Peyer's patch (tissue), 4 donors: ENCODE measurements around the gene CX3CL1. TPM values are rescaled to one million over a fixed set of nuclear protein-coding genes. Genes with fewer than 3 reads are reported as not detected.

Experiments
- DNase-seq, 3 donors: peaks; one replicate each; pipeline ENCODE4 v3.0.0-alpha.2; 2017 to 2019
- H3K27ac ChIP-seq, 4 donors: fragments of 200-600 bp; sonication (generic); one replicate each; pipeline ENCODE4 v1.5.1; 2016 to 2019
- H3K27me3 ChIP-seq, 2 donors: fragments of 200-600 bp; sonication (generic); one replicate each; pipeline ENCODE4 v1.5.1; 2019
- H3K36me3 ChIP-seq, 3 donors: fragments of 200-600 bp; sonication (generic); one replicate each; pipeline ENCODE4 v1.5.1; 2016 to 2019
- H3K4me1 ChIP-seq, 4 donors: fragments of 200-600 bp; sonication (generic); one replicate each; pipeline ENCODE4 v1.5.1; 2016 to 2019
- H3K4me3 ChIP-seq, 4 donors: fragments of 200-600 bp; sonication (generic); 1 replicate in 3 of 4; 2 replicates in 1 of 4; pipeline ENCODE4 v1.5.1; 2016 to 2019; ENCODE audit warnings: mild to moderate bottlenecking in 1 of 4
- H3K9me3 ChIP-seq, 4 donors: fragments of 200-600 bp; sonication (generic); one replicate each; pipeline ENCODE4 v1.5.1; 2016 to 2019; ENCODE audit warnings: mild to moderate bottlenecking in 1 of 4
- POLR2A ChIP-seq, 2 donors: fragments of 450-650 bp; IDR thresholded peaks; one replicate each; pipeline ENCODE4 v1.5.1; 2017; ENCODE audit warnings: antibody characterized with exemption in 2 of 2, mild to moderate bottlenecking in 2 of 2, moderate library complexity in 2 of 2
- total RNA-seq, 4 donors: library from RNA; depleted of rRNA; stranded (reverse); fragments of >200 nt; gene quantifications; one replicate each; pipeline ENCODE4 v1.1.0, GENCODE V29; 2016
- TF ChIP-seq, protein P1 (sequence below), 6 experiments: fragments of 450-650 bp in 4 of 6; fragments of 200-600 bp in 2 of 6; sonication (generic) in 1 of 6; IDR thresholded peaks; one replicate each; pipeline ENCODE4 v1.5.1; 2017 to 2019; ENCODE audit warnings: antibody characterized with exemption in 6 of 6, mild to moderate bottlenecking in 3 of 6, moderate library complexity in 1 of 6

CX3CL1 gene
- total RNA-seq, 4 donors from 2014 or later: 1.7 to 2.3 (median 2.1) TPM

GRCh38 chr16:57387598-57388354 is 15.5 kb downstream of the CX3CL1 start:
- H3K9me3 ChIP-seq: no peaks in the 10 kb centered on the region
- H3K27me3 ChIP-seq: no peaks in the 10 kb centered on the region
- no peaks in the 10 kb centered on the region for H3K36me3 ChIP-seq
- H3K4me1 ChIP-seq: peaks cover 0 to 15% (median 8%) of the 10 kb centered on the region in 4 donors
- DNase-seq: no peak
- H3K4me3 ChIP-seq: no peak overlapping the region
- TF ChIP-seq, protein P1, sequence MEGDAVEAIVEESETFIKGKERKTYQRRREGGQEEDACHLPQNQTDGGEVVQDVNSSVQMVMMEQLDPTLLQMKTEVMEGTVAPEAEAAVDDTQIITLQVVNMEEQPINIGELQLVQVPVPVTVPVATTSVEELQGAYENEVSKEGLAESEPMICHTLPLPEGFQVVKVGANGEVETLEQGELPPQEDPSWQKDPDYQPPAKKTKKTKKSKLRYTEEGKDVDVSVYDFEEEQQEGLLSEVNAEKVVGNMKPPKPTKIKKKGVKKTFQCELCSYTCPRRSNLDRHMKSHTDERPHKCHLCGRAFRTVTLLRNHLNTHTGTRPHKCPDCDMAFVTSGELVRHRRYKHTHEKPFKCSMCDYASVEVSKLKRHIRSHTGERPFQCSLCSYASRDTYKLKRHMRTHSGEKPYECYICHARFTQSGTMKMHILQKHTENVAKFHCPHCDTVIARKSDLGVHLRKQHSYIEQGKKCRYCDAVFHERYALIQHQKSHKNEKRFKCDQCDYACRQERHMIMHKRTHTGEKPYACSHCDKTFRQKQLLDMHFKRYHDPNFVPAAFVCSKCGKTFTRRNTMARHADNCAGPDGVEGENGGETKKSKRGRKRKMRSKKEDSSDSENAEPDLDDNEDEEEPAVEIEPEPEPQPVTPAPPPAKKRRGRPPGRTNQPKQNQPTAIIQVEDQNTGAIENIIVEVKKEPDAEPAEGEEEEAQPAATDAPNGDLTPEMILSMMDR (IDR thresholded peaks at IDR 0.05): no peak
- TF ChIP-seq POLR2A (IDR thresholded peaks at IDR 0.05): no peak
- no peak overlapping the region for H3K27ac ChIP-seq

- no peak for DNase-seq
Measured at GRCh38 chr16:57388359-57389086, 16.2 kb downstream of the CX3CL1 start.

GRCh38 chr16:57389087-57389468 is 16.8 kb downstream of the CX3CL1 start:
- no peak for TF ChIP-seq POLR2A (IDR thresholded peaks at IDR 0.05)
- TF ChIP-seq, protein P1 (IDR thresholded peaks at IDR 0.05): no peak

More at GRCh38 chr16:57388359-57389086, 16.2 kb downstream of the CX3CL1 start:
- TF ChIP-seq, protein P1 (IDR thresholded peaks at IDR 0.05): no peak
- TF ChIP-seq POLR2A (IDR thresholded peaks at IDR 0.05): no peak
- Histone ChIP-seq H3K4me1 (peaks cover 0 to 15% (median 8%) of the 10 kb centered on the region in 4 donors), H3K27ac (no peak overlapping the region), H3K4me3 (no peak overlapping the region), H3K36me3 (no peaks in the 10 kb centered on the region), H3K27me3 (no peaks in the 10 kb centered on the region), H3K9me3 (no peaks in the 10 kb centered on the region)

DNA sequence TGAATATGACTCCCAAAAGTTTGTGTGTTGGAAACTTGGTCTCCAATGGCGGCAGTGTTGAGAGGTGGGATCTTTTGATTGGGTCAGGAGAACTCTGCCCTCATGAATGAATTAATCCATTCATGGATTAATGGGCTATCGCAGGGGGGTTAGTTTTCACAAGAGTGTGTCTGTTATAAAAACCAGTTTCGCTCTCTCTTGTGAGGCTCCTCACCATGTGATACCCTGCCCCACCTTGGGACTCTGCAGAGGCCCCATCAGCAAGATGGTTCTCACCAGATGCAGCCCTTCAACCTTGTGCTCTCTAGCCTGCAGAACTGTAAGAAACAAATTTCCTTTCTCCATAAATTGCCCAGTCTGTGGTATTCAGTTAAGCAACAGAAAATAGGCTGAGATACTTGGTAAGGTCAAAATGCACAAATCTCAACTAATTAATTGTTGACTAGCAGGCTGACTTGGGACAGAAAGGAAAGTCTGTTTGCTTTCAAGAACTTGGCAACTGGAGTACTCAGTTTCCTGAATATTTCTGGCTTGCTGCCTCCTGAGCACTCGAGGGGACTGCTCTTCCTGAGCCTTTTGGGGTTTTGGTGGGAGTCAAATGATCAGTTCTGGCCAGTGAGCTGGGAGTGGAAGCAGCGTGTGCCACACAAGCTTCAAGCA is 18.5 kb downstream of the CX3CL1 start:
- no peak overlapping the region for H3K4me3 ChIP-seq
- TF ChIP-seq POLR2A (IDR thresholded peaks at IDR 0.05): no peak
- TF ChIP-seq, protein P1 (IDR thresholded peaks at IDR 0.05): no peak
- DNase-seq: no peak
- no peaks in the 10 kb centered on the region for H3K4me1 ChIP-seq
- H3K9me3 ChIP-seq: no peaks in the 10 kb centered on the region
- H3K27me3 ChIP-seq: no peaks in the 10 kb centered on the region
- H3K27ac ChIP-seq: no peak overlapping the region
- no peaks in the 10 kb centered on the region for H3K36me3 ChIP-seq

More at GRCh38 chr16:57389087-57389468, 16.8 kb downstream of the CX3CL1 start:
- Histone ChIP-seq H3K4me1 (peaks cover 0 to 10% (median 6%) of the 10 kb centered on the region in 4 donors), H3K36me3 (no peaks in the 10 kb centered on the region), H3K27me3 (no peaks in the 10 kb centered on the region), H3K4me3 (no peak overlapping the region), H3K27ac (no peak overlapping the region), H3K9me3 (no peaks in the 10 kb centered on the region)
- no peak for DNase-seq

GRCh38 chr16:57391300-57391699 is 19.0 kb downstream of the CX3CL1 start:
- H3K27me3 ChIP-seq: no peaks in the 10 kb centered on the region
- H3K27ac ChIP-seq: no peak overlapping the region
- no peak overlapping the region for H3K4me3 ChIP-seq
- no peak for TF ChIP-seq POLR2A (IDR thresholded peaks at IDR 0.05)
- TF ChIP-seq, protein P1 (IDR thresholded peaks at IDR 0.05): no peak
- no peaks in the 10 kb centered on the region for H3K4me1 ChIP-seq
- no peaks in the 10 kb centered on the region for H3K36me3 ChIP-seq
- H3K9me3 ChIP-seq: no peaks in the 10 kb centered on the region
- no peak for DNase-seq
